Type B pancreatic cell (in vitro differentiated cells): ENCODE measurements around the gene ZNF213. TPM values are rescaled to one million over a fixed set of nuclear protein-coding genes. Genes with fewer than 3 reads are reported as not detected.
A peak's percentile ranks its signal among the peaks of the same experiment; 100 is the strongest.

Experiments used
- DNase-seq: peaks from one replicate; pipeline ENCODE4 v3.0.0; 2021; ENCODE audit warnings: mixed read lengths; ENCODE audit not compliant: unreplicated experiment; ENCODE audit errors: extremely low spot score
- H3K27ac Mint-ChIP-seq: 2 replicates; pipeline ENCODE4 v1.8.0; 2021; ENCODE audit warnings: mild to moderate bottlenecking, mixed read lengths
- H3K27me3 Mint-ChIP-seq: 2 replicates; pipeline ENCODE4 v1.8.0; 2021; ENCODE audit warnings: mixed read lengths
- H3K36me3 Mint-ChIP-seq: 2 replicates; pipeline ENCODE4 v1.8.0; 2021; ENCODE audit warnings: mixed read lengths
- H3K4me1 Mint-ChIP-seq: one replicate; pipeline ENCODE4 v1.8.0; 2021; ENCODE audit warnings: mixed read lengths; ENCODE audit not compliant: unreplicated experiment
- H3K4me3 Mint-ChIP-seq: 2 replicates; pipeline ENCODE4 v1.8.0; 2021; ENCODE audit warnings: mild to moderate bottlenecking, mixed read lengths
- H3K9me3 Mint-ChIP-seq: 2 replicates; pipeline ENCODE4 v1.8.0; 2021; ENCODE audit warnings: mixed read lengths
- total RNA-seq: library from RNA; stranded (reverse); gene quantifications from 2 replicates; pipeline ENCODE4 v1.2.1, GENCODE V29; 2021; ENCODE audit warnings: low replicate concordance
- TF ChIP-seq, protein P1 (sequence below): fragments of 200-600 bp; sonication (generic); conservative IDR thresholded peaks from 2 replicates; pipeline ENCODE4 v1.5.0; 2021; ENCODE audit warnings: antibody characterized with exemption, mild to moderate bottlenecking

ZNF213 gene
- total RNA-seq, 1 donor from 2014 or later, result 13.3 TPM

- TF ChIP-seq, protein P1, sequence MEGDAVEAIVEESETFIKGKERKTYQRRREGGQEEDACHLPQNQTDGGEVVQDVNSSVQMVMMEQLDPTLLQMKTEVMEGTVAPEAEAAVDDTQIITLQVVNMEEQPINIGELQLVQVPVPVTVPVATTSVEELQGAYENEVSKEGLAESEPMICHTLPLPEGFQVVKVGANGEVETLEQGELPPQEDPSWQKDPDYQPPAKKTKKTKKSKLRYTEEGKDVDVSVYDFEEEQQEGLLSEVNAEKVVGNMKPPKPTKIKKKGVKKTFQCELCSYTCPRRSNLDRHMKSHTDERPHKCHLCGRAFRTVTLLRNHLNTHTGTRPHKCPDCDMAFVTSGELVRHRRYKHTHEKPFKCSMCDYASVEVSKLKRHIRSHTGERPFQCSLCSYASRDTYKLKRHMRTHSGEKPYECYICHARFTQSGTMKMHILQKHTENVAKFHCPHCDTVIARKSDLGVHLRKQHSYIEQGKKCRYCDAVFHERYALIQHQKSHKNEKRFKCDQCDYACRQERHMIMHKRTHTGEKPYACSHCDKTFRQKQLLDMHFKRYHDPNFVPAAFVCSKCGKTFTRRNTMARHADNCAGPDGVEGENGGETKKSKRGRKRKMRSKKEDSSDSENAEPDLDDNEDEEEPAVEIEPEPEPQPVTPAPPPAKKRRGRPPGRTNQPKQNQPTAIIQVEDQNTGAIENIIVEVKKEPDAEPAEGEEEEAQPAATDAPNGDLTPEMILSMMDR, result no peak
- no peak overlapping the region for H3K4me3 Mint-ChIP-seq
Observed at GRCh38 chr16:3120435-3120834, 14.4 kb upstream of the ZNF213 start.

DNA sequence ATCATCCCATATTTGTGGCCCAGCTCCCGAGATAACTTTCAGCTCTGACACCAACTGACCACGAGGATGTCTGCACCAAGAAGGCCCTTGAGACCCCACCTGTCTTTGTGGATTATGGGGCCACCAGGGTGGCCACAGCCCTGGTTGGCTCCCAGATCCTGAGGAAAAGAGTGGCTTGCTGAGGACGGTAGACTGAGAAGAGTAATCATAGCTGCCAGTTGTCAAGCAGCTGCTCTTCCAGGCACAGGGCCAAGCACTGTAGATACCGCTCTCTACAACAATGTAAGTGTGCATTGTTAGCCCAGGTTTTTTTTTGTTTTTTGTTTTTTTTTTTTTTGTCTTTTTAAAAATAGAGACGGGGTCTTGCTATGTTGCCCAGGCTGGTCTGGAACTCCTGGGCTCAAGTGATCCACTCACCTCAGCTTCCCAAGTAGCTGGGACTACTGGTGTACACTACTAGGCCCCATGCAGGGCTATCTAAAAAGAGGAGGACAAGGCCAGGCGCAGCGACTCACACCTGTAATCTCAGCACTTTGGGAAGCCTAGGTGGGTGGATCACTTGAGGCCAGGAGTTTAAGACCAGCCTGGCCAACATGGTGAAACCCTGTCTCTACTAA, 12.9 kb upstream of the ZNF213 start:
- H3K9me3 Mint-ChIP-seq, result no peaks in the 10 kb centered on the region
- H3K27ac Mint-ChIP-seq, result no peak overlapping the region
- H3K4me1 Mint-ChIP-seq, result peaks cover 5% of the 10 kb centered on the region
- TF ChIP-seq, protein P1, result no peak
- no peak overlapping the region for H3K4me3 Mint-ChIP-seq
- H3K27me3 Mint-ChIP-seq, result no peaks in the 10 kb centered on the region
- H3K36me3 Mint-ChIP-seq, result peaks cover 3% of the 10 kb centered on the region
- DNase-seq, result no peak

More at GRCh38 chr16:3120435-3120834, 14.4 kb upstream of the ZNF213 start:
- peaks cover 5% of the 10 kb centered on the region for H3K4me1 Mint-ChIP-seq
- H3K36me3 Mint-ChIP-seq, result peaks cover 2% of the 10 kb centered on the region
- H3K27ac Mint-ChIP-seq, result no peak overlapping the region
- no peak for DNase-seq
- H3K9me3 Mint-ChIP-seq, result no peaks in the 10 kb centered on the region
- H3K27me3 Mint-ChIP-seq, result no peaks in the 10 kb centered on the region

DNA sequence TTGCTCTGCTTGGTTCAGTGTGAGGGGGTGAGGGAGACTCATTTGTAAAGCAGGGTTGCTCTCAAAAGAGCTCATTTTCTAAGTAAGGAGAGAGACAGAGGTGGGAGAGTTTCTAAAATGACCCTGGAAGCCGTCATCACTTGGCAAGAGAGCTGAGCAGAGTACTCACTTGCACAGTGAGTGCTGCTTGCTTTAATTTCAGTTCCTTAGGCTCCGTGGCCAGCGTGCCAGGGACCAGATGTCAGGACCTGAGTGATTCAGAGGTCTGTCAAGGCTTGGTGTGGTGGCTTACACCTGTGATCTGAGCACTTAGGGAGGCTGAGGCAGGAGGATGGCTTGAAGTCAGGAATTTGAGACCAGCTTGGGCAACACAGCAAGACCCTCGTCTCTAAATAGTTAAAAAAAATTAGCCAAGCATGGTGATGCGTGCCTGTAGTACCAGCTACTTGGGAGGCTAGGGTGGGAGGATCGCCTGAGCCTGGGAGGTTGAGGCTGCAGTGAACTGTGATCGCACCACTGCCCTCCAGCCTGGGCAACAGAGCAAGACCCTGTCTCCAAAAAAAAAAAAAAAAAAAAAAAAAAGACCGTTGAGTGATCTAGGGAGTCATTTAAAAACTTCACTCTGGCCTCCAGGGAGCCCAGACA, 11.8 kb upstream of the ZNF213 start:
- H3K9me3 Mint-ChIP-seq, result no peaks in the 10 kb centered on the region
- peaks cover 10% of the 10 kb centered on the region for H3K4me1 Mint-ChIP-seq
- H3K4me3 Mint-ChIP-seq, result peak overlapping the region; percentile 95
- no peak overlapping the region for H3K27ac Mint-ChIP-seq
- no peak for DNase-seq
- no peaks in the 10 kb centered on the region for H3K27me3 Mint-ChIP-seq
- TF ChIP-seq, protein P1, result no peak
- peaks cover 3% of the 10 kb centered on the region for H3K36me3 Mint-ChIP-seq

- TF ChIP-seq, protein P1, result peak; percentile 24
- H3K4me3 Mint-ChIP-seq, result peak overlapping the region; percentile 95
- peak overlapping the region; percentile 93 for H3K27ac Mint-ChIP-seq
- peaks cover 3% of the 10 kb centered on the region for H3K36me3 Mint-ChIP-seq
- no peaks in the 10 kb centered on the region for H3K9me3 Mint-ChIP-seq
- H3K27me3 Mint-ChIP-seq, result no peaks in the 10 kb centered on the region
- peak; percentile 96 for DNase-seq
- peaks cover 11% of the 10 kb centered on the region for H3K4me1 Mint-ChIP-seq
Observed at GRCh38 chr16:3123986-3124886, 10.6 kb upstream of the ZNF213 start.

DNA sequence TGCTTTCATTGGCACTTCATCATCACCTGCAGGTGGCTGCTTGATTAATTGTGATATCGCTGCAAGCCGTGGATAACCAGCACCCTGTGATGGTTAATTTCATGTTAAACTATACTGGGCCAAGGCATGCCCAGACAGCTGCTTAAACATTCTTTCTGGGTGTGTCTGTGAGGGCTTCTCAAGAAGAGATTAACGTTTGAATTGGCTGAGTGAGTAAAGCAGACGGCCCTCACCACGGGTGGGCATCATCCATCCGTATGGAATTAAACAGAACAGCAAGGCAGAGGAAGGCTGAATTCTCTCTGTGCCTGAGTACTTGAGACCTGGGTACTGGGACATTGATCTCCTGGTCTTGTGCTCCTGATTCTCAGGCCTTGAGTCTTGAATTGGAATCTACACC, 7.1 kb upstream of the ZNF213 start:
- peaks cover 22% of the 10 kb centered on the region for H3K4me1 Mint-ChIP-seq
- DNase-seq, result no peak
- no peak overlapping the region for H3K4me3 Mint-ChIP-seq
- no peak overlapping the region for H3K27ac Mint-ChIP-seq
- no peaks in the 10 kb centered on the region for H3K27me3 Mint-ChIP-seq
- TF ChIP-seq, protein P1, result no peak
- peaks cover 14% of the 10 kb centered on the region for H3K36me3 Mint-ChIP-seq
- no peaks in the 10 kb centered on the region for H3K9me3 Mint-ChIP-seq
